Measurements from ENCODE around the gene EPB41L1.

EPB41L1 gene

DNA sequence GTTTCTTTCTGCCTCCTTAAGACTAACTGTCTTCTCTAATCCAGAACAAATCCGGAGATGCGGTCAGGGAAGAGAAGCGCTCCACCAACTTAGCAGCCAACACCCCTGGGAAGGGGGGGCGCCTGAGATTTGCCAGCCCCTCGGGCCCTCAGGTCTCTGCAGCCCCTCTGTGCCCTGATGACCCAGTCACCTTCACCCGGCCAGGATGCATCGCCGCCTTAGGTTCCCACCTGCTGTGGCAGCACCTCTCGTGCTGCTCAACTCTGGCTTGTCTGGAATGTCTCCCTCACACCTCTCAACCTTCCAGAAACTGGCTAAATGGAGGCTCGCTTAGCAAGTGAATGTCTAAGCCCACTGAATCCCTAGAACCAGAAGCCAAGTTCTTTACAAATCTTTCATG is 53.7 kb downstream of the EPB41L1 start:
- H3K4me3 ChIP-seq (ENCODE audit: low read depth, low read length): no peak overlapping the region
- TF ChIP-seq, protein P1, sequence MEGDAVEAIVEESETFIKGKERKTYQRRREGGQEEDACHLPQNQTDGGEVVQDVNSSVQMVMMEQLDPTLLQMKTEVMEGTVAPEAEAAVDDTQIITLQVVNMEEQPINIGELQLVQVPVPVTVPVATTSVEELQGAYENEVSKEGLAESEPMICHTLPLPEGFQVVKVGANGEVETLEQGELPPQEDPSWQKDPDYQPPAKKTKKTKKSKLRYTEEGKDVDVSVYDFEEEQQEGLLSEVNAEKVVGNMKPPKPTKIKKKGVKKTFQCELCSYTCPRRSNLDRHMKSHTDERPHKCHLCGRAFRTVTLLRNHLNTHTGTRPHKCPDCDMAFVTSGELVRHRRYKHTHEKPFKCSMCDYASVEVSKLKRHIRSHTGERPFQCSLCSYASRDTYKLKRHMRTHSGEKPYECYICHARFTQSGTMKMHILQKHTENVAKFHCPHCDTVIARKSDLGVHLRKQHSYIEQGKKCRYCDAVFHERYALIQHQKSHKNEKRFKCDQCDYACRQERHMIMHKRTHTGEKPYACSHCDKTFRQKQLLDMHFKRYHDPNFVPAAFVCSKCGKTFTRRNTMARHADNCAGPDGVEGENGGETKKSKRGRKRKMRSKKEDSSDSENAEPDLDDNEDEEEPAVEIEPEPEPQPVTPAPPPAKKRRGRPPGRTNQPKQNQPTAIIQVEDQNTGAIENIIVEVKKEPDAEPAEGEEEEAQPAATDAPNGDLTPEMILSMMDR (IDR thresholded peaks at IDR 0.05; ENCODE audit: borderline replicate concordance, insufficient read depth, low read depth, low read length): no peak

DNA sequence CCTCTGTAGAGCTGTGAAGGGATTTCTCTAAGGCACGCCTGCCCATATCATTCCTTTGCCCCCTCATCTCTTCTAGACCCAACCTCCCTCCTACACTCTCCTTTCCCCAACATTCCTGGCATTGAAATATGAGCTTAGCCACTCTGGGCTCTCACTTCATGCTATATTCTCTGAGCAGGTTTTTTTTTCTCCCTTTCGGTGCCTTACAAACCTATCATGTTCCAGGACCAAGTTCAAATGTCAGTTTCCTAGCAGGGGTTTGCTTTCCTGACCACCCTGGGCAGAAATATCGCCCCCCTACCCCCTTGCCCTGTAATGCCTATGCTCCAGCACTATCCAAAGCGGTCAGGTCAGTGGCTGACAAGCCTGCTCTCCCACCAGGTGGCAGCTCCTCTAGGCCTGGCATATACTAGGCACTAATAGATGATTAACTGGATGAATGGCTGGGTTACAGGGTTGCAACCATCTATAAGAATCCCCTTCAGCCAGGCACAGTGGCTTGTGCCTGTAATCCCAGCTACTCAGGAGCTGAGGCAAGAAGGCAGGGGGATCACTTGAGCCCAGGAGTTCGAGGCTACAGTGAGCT is 56.0 kb downstream of the EPB41L1 start:
- TF ChIP-seq, protein P1 (IDR thresholded peaks at IDR 0.05; ENCODE audit: borderline replicate concordance, insufficient read depth, low read depth, low read length): no peak

GRCh38 chr20:36213362-36213761 is 58.8 kb downstream of the EPB41L1 start:
- TF ChIP-seq, protein P1 (IDR thresholded peaks at IDR 0.05; ENCODE audit: borderline replicate concordance, insufficient read depth, low read depth, low read length): no peak
- no peak overlapping the region for H3K4me3 ChIP-seq (ENCODE audit: low read depth, low read length)

More for the DNA sequence above, 56.0 kb downstream of the EPB41L1 start:
- no peak overlapping the region for H3K4me3 ChIP-seq (ENCODE audit: low read depth, low read length)

DNA sequence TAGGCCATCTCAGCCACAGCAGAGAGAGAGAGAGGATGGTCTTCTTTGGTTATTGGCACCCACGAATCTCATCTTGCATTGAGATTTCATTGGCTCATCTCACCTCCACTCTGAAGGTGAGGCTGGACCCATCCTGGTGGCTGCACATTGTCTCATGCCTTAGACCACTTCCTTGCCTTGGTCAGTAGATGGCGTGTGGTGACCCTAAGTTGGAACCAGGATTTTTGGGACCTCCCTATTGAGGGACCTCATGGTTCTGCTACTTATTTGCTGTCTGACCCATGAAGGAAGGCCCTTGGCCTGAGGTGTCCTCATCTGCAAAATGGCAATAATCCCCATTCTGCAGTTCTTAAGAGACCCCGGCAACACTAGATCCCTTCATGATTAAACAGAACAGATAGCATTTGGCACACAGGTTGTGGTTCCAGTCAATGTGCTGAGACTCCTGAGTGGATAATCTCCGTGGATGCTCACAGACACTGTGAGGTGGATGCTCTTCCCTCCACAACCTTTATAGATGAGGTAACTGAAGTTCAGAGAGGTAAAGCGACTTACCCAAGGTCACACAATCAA is 60.2 kb downstream of the EPB41L1 start:
- TF ChIP-seq, protein P1 (IDR thresholded peaks at IDR 0.05; ENCODE audit: borderline replicate concordance, insufficient read depth, low read depth, low read length): peak; percentile 62; the same call in 1 of the 2 replicates

DNA sequence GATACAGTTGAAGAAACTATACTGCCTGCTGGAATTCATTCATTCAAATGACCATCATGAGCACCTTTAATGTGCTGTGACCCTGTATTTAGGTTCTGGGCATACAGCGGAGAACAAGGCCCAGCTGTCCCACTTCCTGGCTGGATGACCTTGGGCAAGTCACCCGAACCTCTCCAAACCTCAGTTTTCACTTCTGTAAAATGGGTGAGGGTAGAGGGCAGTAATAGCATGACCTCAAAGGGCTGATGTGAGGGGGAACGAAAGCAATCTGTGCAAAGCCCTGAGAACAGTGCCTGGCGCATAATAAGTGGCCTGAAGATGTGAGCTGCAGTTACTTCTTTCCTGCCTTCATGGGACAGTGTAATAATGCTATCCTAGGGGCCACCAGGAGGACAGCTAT is 61.2 kb downstream of the EPB41L1 start:
- H3K4me3 ChIP-seq (ENCODE audit: low read depth, low read length): no peak overlapping the region
- TF ChIP-seq, protein P1 (IDR thresholded peaks at IDR 0.05; ENCODE audit: borderline replicate concordance, insufficient read depth, low read depth, low read length): no peak

More for the DNA sequence above, 60.2 kb downstream of the EPB41L1 start:
- no peak overlapping the region for H3K4me3 ChIP-seq (ENCODE audit: low read depth, low read length)

- TF ChIP-seq, protein P1 (IDR thresholded peaks at IDR 0.05; ENCODE audit: borderline replicate concordance, insufficient read depth, low read depth, low read length): no peak
- H3K4me3 ChIP-seq (ENCODE audit: low read depth, low read length): no peak overlapping the region
Observed at GRCh38 chr20:36216314-36217025, 61.9 kb downstream of the EPB41L1 start.

All from GM12875 (cell line).